CD4-positive, alpha-beta T cell (primary cell): ENCODE measurements around the gene PIANP. TPM values are rescaled to one million over a fixed set of nuclear protein-coding genes. Genes with fewer than 3 reads are reported as not detected.

ENCODE experiments used
- ATAC-seq: fragments of 200-7000 bp; cut with Tn5 transposase; one replicate; pipeline ENCODE4 v1.10.0; 2022; ENCODE audit warnings: mild to moderate bottlenecking; ENCODE audit not compliant: poor library complexity
- CTCF ChIA-PET: fragments of 350-600 bp; sonication (Branson Sonifier 250); formaldehyde crosslinking; loops from one replicate; lab custom pipeline; 2021; ENCODE audit warnings: antibody characterized with exemption, inconsistent platforms; lab: Charles Lee
- POLR2A ChIA-PET: fragments of 350-600 bp; sonication (Branson Sonifier 250); formaldehyde crosslinking; loops from one replicate; lab custom pipeline; 2021; ENCODE audit warnings: antibody characterized with exemption, inconsistent platforms; lab: Charles Lee
- DNase-seq, 14 experiments: peaks; one replicate each; pipeline ENCODE4 v3.0.0-alpha.2; 2013 to 2020; ENCODE audit warnings: mixed read lengths in 2 of 14
- H3K27ac ChIP-seq, 2 donors: one replicate each; pipeline versions ENCODE4 v1.5.1 to v1.7.0; 2013; ENCODE audit warnings: low read length in 2 of 2, low read depth in 1 of 2, mild to moderate bottlenecking in 1 of 2
- H3K27me3 ChIP-seq, 2 experiments: 1 replicate in 1 of 2; 2 replicates in 1 of 2; pipeline versions ENCODE4 v1.6.1 to v1.7.0; 2013; ENCODE audit warnings: low read length in 2 of 2, control low read depth in 1 of 2, mild to moderate bottlenecking in 1 of 2, moderate library complexity in 1 of 2; ENCODE audit not compliant: insufficient read depth in 2 of 2, control insufficient read depth in 1 of 2
- H3K36me3 ChIP-seq: one replicate; pipeline ENCODE4 v1.6.1; 2013; ENCODE audit warnings: low read length, control low read depth; ENCODE audit not compliant: insufficient read depth
- H3K4me1 ChIP-seq: one replicate; pipeline ENCODE4 v1.6.1; 2013; ENCODE audit warnings: low read length, control low read depth; ENCODE audit not compliant: insufficient read depth
- H3K4me3 ChIP-seq: one replicate; pipeline ENCODE4 v1.5.1; 2013; ENCODE audit warnings: mild to moderate bottlenecking, low read length, moderate library complexity
- H3K9me3 ChIP-seq, 2 experiments: 1 replicate in 1 of 2; 2 replicates in 1 of 2; pipeline versions ENCODE4 v1.6.1 to v1.7.0; 2013; ENCODE audit warnings: low read length in 2 of 2, mild to moderate bottlenecking in 2 of 2, control low read depth in 1 of 2, moderate library complexity in 1 of 2; ENCODE audit not compliant: control insufficient read depth in 1 of 2, insufficient read depth in 1 of 2
- H3K27ac Mint-ChIP-seq: one replicate; pipeline ENCODE4 v1.8.0; 2020; ENCODE audit warnings: mixed read lengths
- H3K27me3 Mint-ChIP-seq: one replicate; pipeline ENCODE4 v1.8.0; 2021; ENCODE audit warnings: mixed read lengths
- H3K36me3 Mint-ChIP-seq: one replicate; pipeline ENCODE4 v1.8.0; 2021; ENCODE audit warnings: low read depth, mixed read lengths
- H3K4me1 Mint-ChIP-seq: one replicate; pipeline ENCODE4 v1.8.0; 2021; ENCODE audit warnings: low read depth, mixed read lengths
- H3K4me3 Mint-ChIP-seq: one replicate; pipeline ENCODE4 v1.8.0; 2020; ENCODE audit warnings: mild to moderate bottlenecking, mixed read lengths
- H3K9me3 Mint-ChIP-seq: one replicate; pipeline ENCODE4 v1.8.0; 2020; ENCODE audit warnings: mixed read lengths
- CTCF ChIP-seq: fragments of 200-600 bp; IDR thresholded peaks from one replicate; pipeline ENCODE4 v1.8.0; 2022; ENCODE audit warnings: antibody characterized with exemption, mild to moderate bottlenecking
- intact Hi-C, 2 experiments: fragments of 100-400 bp; cut with DNase I in 1 of 2; cut with micrococcal nuclease in 1 of 2; formaldehyde crosslinking; loops; one replicate each; pipeline versions ENCODE4 v1.15.1 to v1.9.0; 2023 to 2025; cut with DNase I, micrococcal nuclease
- total RNA-seq, 174 experiments: library from RNA in 2 of 174; stranded (reverse) in 2 of 174; gene quantifications; one replicate each; pipeline ENCODE4 v1.2.3 and lab custom pipeline; 2021 to 2026

PIANP gene
- total RNA-seq, 2 experiments from 2014 or later = 0.87 to 0.99 TPM

GRCh38 chr12:6650832-6651231 is 49.8 kb downstream of the PIANP start:
- ATAC-seq (no peak), DNase-seq (no peak)
- H3K4me3 Mint-ChIP-seq = no peak overlapping the region
- H3K36me3 Mint-ChIP-seq = peaks cover 71% of the 10 kb centered on the region
- no peaks in the 10 kb centered on the region for H3K9me3 Mint-ChIP-seq
- no peaks in the 10 kb centered on the region for H3K27me3 Mint-ChIP-seq
- POLR2A ChIA-PET = no interaction called here
- no peak for TF ChIP-seq CTCF
- no peaks in the 10 kb centered on the region for H3K27me3 ChIP-seq
- H3K4me1 Mint-ChIP-seq = peaks cover 12% of the 10 kb centered on the region
- no peaks in the 10 kb centered on the region for H3K9me3 ChIP-seq
- intact Hi-C loops = no loop called here
- peaks cover 59% of the 10 kb centered on the region for H3K36me3 ChIP-seq
- peaks cover 9% of the 10 kb centered on the region for H3K4me1 ChIP-seq
- CTCF ChIA-PET = no interaction called here
- H3K27ac Mint-ChIP-seq = no peak overlapping the region
- no peak overlapping the region for H3K27ac ChIP-seq
- H3K4me3 ChIP-seq = no peak overlapping the region

- Histone ChIP-seq H3K4me3 (peak within 1 kb of the TSS; percentile 46), H3K4me1 (peaks cover 12% of the 10 kb centered on the region), H3K9me3 (peaks cover 10 to 14% of the 10 kb centered on the region in 2 experiments), H3K27ac (no peak within 1 kb of the TSS), H3K27me3 (no peaks in the 10 kb centered on the region), H3K36me3 (peaks cover 25% of the 10 kb centered on the region)
- no peak for TF ChIP-seq CTCF
- Mint-ChIP-seq H3K4me3 (peak within 1 kb of the TSS; percentile 69), H3K4me1 (peaks cover 15% of the 10 kb centered on the region), H3K9me3 (no peaks in the 10 kb centered on the region), H3K27ac (peak within 1 kb of the TSS; percentile 49), H3K27me3 (no peaks in the 10 kb centered on the region), H3K36me3 (peaks cover 39% of the 10 kb centered on the region)
- peak; percentile 84 for ATAC-seq
- intact Hi-C loops = no loop called here
- POLR2A ChIA-PET = interaction anchor here (0.6 to 0.9 kb wide), 3 partner anchors 12 to 26 kb away, joined by 3 read pairs; partner anchors contain the start of gene LPAR5
- CTCF ChIA-PET = interaction anchor here (0.6 kb wide), 1 partner anchor 70 kb away, joined by 3 read pairs; no protein-coding TSS in a partner anchor
- DNase-seq = peak in 7 of 14 experiments; percentile 15 to 69 (median 38)
Measured at GRCh38 chr12:6647083-6647604, 53.5 kb downstream of the PIANP start, which contains the start of gene ACRBP. Gene ACRBP (minus strand): TSS chr12:6647432. CDS start chr12:6647366, 66 bp downstream.

GRCh38 chr12:6646276-6647082 is 54.1 kb downstream of the PIANP start:
- ChIA-PET POLR2A (interaction anchor here (0.7 to 0.9 kb wide), 2 partner anchors 12 to 25 kb away, joined by 3 read pairs; no protein-coding TSS in a partner anchor), CTCF (interaction anchor here (0.6 kb wide), 1 partner anchor 69 kb away, joined by 3 read pairs; no protein-coding TSS in a partner anchor)
- intact Hi-C loops = no loop called here
- ATAC-seq (no peak), DNase-seq (no peak)
- H3K4me3 ChIP-seq = peak overlapping the region; percentile 46
- TF ChIP-seq CTCF = no peak
- peaks cover 34% of the 10 kb centered on the region for H3K36me3 Mint-ChIP-seq
- no peak overlapping the region for H3K27ac ChIP-seq
- peaks cover 15% of the 10 kb centered on the region for H3K4me1 Mint-ChIP-seq
- H3K9me3 ChIP-seq = peaks cover 10 to 14% of the 10 kb centered on the region in 2 experiments
- H3K4me3 Mint-ChIP-seq = peak overlapping the region; percentile 69
- H3K36me3 ChIP-seq = peaks cover 20% of the 10 kb centered on the region
- peaks cover 12% of the 10 kb centered on the region for H3K4me1 ChIP-seq
- no peaks in the 10 kb centered on the region for H3K27me3 ChIP-seq
- no peaks in the 10 kb centered on the region for H3K9me3 Mint-ChIP-seq
- H3K27me3 Mint-ChIP-seq = no peaks in the 10 kb centered on the region
- H3K27ac Mint-ChIP-seq = peak overlapping the region; percentile 49
